Sigmoid colon (tissue), 4 donors: ENCODE results near the gene TSPAN9.

Source experiments
- EP300 ChIP-seq, 4 donors: sonication (generic); formaldehyde crosslinking; IDR thresholded peaks; one replicate each; pipeline ENCODE4 v1.6.1; 2017; ENCODE audit warnings: antibody characterized with exemption in 4 of 4
- POLR2A ChIP-seq, 2 donors: fragments of 450-650 bp; IDR thresholded peaks; one replicate each; pipeline ENCODE4 v1.6.1; 2016; ENCODE audit warnings: antibody characterized with exemption in 2 of 2, mild to moderate bottlenecking in 2 of 2, moderate library complexity in 2 of 2
- TF ChIP-seq, protein P1 (sequence below), 4 experiments: fragments of 450-650 bp in 3 of 4; fragments of 200-600 bp in 1 of 4; IDR thresholded peaks; one replicate each; pipeline ENCODE4 v1.5.1; 2016 to 2019; ENCODE audit warnings: antibody characterized with exemption in 4 of 4, mild to moderate bottlenecking in 3 of 4, moderate library complexity in 2 of 4

DNA sequence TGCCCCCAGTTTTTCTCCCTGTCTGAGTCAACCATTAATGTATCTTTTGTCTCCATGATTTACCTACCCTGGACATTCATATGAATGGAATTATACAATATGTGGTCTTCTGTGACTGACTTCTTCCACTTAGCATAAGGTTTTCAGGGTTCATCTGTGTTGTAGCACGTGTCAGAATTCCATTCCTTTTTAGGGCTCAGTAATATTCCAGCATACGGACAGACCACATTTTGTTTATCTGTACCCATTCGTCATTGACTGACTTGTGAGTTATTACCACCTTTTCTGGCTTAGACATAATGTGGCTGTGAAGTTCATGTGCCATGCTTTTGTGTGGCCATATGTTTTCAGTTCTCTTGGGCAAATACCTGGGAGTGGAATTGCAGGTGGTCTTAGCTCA lies 37.9 kb downstream of the TSPAN9 start:
- TF ChIP-seq POLR2A (IDR thresholded peaks at IDR 0.05) (no peak), EP300 (IDR thresholded peaks at IDR 0.05) (no peak)
- TF ChIP-seq, protein P1, sequence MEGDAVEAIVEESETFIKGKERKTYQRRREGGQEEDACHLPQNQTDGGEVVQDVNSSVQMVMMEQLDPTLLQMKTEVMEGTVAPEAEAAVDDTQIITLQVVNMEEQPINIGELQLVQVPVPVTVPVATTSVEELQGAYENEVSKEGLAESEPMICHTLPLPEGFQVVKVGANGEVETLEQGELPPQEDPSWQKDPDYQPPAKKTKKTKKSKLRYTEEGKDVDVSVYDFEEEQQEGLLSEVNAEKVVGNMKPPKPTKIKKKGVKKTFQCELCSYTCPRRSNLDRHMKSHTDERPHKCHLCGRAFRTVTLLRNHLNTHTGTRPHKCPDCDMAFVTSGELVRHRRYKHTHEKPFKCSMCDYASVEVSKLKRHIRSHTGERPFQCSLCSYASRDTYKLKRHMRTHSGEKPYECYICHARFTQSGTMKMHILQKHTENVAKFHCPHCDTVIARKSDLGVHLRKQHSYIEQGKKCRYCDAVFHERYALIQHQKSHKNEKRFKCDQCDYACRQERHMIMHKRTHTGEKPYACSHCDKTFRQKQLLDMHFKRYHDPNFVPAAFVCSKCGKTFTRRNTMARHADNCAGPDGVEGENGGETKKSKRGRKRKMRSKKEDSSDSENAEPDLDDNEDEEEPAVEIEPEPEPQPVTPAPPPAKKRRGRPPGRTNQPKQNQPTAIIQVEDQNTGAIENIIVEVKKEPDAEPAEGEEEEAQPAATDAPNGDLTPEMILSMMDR (IDR thresholded peaks at IDR 0.05), result no peak
